CD1c-positive myeloid dendritic cell (primary cell): ENCODE results near the gene HMSD.

Source experiments
- DNase-seq: peaks from one replicate; pipeline ENCODE4 v3.0.0-alpha.2; 2016; ENCODE audit errors: extremely low spot score

Gene HMSD

DNA sequence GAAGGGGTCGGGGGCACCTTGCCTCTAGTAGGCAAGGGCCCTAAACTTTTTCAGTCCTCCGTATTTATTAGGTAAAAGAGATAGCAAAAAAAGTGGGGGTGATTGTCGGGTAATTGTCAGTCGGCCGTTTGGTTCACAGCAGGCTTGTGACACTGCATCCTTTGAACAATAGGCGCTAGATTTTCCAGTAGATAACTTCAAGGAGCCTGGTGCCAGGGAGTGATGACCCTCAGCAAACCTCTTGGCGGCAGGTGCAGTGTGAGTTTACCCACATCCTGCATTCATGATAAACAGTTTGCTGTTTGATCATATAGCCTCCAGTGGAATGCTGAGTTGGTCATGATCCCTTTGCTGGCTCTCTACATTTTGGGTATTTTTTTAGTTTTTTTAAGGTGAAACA, 43.6 kb downstream of the HMSD start:
- DNase-seq, result no peak

DNA sequence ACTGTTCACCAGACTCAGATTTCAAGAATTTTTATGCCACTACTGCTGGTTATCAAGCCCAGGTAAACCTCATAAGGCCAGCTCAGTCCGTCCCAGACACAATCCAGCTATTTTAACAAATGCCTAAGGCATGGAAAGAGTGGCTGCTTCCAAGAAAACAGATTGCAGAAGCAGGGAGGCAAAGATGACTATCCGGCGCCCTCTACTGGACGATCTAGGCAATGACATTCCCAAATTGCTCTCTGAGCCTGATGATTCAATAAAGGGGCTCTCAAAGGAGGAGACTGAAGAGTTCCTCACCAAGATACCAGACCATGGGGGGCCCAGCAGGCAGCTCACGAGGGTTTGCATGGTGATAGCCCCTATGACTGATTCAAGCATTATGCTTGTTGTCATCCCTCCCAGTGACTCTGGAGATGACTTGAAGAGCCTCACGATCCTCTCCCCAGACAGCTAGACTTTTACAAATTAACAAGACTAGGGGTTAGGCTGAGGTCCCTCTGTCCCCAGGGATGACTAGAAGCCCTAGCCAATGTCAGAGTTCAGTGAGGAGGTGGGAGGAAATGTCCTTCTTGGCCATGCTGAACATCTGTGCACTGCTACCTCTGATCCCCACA, 45.8 kb downstream of the HMSD start:
- peak; percentile 65 for DNase-seq

DNA sequence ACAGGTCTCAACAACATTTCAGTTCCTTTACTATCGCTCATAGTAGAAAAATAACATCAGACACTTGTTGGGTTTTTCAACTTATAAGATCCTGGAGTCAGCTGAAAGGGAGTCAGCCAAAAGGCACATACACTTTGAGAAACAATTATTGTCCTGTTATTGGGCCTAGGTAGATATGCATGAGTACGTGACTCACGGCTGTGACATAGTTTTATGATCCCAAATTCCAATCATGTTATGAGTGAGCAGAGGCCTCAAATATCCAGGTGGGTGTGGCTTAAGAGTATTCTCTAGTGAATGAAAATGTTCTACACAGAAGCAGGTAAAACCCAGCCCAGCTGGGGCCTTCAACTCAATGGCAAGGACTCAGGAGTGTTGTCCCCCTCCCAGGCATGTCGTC, 47.9 kb downstream of the HMSD start:
- no peak for DNase-seq

DNA sequence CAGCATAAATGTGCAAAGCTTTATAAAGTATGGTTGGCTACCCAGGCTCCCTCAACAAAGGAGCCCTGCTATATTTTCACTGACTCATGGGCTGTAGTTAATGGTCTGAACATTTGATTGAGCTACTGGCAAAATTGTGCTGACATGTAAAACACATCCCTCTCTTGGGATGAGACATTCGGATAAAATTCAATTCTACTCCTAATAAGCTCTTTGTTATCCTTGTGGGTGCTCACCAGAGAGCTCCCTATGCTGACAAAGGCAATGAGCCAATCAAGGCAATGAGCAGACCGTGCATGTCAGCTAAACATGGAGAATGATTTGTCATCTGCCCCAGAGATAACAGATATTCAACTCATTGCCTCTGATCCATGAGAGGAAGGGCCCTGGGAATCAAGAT, 48.5 kb downstream of the HMSD start:
- no peak for DNase-seq

GRCh38 chr18:63999871-64000270, 50.8 kb downstream of the HMSD start:
- DNase-seq, result no peak

DNA sequence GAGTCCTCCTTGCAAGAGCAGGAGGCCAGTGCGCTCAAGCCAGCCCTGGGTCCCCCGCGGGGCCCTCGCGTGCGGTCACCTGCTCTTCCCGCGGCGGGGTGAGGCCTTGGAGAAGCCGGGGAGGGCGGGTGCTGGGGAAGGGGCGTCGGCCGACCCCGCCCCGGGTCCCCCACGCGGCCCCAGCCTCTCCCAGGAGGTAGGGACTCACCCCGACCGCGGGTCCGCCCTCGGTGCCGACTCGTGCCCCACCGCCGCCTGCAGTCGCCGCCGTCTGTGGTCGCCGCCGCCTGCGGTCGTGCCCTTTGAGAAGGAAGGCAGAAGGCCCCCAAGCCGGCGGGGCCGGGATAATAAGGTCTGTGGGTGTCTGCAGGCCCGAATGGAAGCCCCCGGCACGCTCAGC, 53.5 kb downstream of the HMSD start:
- DNase-seq, result no peak

DNA sequence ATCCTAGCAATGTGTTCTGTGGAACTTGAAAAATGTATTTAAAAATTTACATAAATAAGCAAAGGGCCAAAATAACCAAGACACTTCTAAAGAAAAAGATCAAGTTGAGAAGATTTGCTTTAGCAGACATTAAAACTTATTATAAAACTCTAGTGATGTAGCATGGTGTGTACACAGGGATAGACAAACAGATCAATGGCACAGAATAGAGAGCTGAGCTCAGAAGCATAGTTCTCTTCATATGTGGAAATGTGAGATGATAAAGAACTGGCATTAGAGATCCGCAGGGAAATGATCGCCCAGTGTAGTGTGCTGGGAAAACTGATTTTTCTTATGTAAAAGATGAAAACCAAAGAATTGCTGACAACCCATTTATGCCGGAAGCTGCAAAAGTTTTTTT, 60.2 kb downstream of the HMSD start:
- DNase-seq, result no peak
